GM18858 (cell line): ENCODE measurements around the gene COA3.

Experiments
- ATAC-seq: cut with Tn5 transposase; IDR thresholded peaks from one replicate; pipeline ENCODE4 v1.9.1; 2021; ENCODE audit not compliant: unreplicated experiment

The COA3 gene

DNA sequence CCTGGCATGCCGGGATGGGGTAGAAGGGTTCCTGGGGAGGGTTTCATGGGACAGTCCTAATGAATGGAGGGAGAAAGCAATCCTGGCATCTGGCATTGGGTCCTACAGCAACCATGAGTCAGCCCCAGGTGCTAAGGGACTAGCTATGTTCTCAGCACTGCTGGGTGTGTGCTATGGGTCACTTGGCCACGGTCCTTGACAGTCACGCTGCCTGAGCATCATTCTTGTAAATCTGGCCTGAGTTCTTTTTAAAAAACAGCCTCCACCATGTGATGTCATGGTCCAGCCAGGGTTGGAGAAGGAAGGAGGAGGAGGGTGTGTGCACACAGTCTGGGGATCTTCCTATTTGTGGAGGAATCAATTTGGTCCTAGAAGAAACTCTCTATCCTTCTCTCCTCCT, 43.7 kb downstream of the COA3 start:
- no peak for ATAC-seq

- ATAC-seq: no peak
Observed at GRCh38 chr17:42751628-42752027, 46.9 kb downstream of the COA3 start.

DNA sequence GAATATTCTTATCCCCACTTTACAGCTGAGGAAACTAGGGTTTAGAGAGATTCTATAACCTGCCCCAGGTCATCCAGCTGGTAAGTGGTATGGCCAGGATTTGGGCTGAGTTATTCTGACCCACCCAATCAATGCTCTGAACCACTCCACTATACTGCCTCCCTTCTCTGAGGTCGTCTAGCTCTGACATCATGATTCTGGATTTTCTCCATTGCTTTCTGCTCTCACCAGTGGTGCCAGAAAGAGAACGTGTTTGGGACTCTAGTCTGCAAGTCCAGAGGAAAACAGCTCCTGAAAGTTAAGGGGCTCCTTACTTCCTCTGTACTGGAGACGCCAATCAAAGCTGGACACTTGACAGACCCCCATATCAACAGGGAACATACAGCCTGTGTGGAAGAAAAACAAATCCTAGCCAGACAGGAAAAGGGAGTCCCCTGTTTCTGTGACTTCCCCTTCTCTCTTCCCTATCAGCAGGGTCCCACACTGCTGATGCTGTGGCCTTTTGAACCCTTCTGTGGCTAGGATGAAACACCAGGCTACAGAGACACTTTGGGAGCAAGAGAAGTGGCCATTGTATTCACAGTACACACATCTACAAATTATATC, 47.7 kb downstream of the COA3 start:
- no peak for ATAC-seq

- no peak for ATAC-seq
Observed at GRCh38 chr17:42748908-42749798, 49.4 kb downstream of the COA3 start.

DNA sequence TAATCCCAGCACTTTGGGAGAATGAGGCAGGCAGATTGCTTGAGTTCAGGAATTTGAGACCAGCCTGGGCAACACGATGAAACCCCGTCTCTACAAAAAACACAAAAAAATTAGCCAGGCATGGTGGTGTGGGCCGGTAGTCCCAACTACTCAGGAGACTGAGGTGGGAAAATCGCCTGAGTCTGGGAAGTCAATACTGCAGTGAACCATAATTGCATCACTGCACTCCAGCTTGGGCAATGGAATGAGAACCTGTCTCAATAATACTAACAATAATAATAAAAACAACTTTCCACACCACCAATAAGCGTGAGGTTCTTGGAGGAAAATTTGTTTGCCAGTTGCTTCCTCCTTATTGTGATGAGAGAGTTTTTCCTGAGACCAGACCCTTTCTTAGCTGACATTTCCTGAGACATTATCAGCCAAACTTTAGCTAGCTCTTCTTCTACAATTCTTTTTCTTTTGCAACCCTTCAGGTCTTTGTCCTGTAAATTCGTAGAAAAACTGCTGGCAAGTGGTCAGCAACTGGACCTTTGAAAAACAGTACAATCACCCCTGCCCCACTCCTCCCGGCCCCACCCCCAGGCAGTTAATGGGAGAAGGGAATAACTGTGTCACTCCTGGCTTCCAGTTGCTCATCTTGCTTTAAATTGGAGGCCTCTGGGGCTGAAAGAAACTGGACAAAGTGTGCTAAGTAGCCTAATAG, 50.1 kb downstream of the COA3 start:
- ATAC-seq: no peak
